GM23338 (cell line): ENCODE data around the gene ZBP1. TPM values are rescaled to one million over a fixed set of nuclear protein-coding genes. Genes with fewer than 3 reads are reported as not detected.

ENCODE experiments used
- ATAC-seq: fragments of 200-7000 bp; cut with Tn5 transposase; 3 replicates; pipeline ENCODE4 v1.9.1; 2020
- DNase-seq: peaks from one replicate; pipeline ENCODE4 v3.0.0-alpha.2; 2015; ENCODE audit warnings: low spot score
- H2AFZ ChIP-seq: fragments of 200-600 bp; sonication (generic); 2 replicates; pipeline ENCODE4 v1.8.0; 2016; ENCODE audit warnings: antibody characterized with exemption, mild to moderate bottlenecking, moderate library complexity
- H3F3A ChIP-seq: fragments of 200-600 bp; sonication (generic); replicated peaks from 2 replicates; pipeline ENCODE4 v1.8.0; 2017; ENCODE audit warnings: antibody characterized with exemption, mixed run types, low read depth
- H3K27ac ChIP-seq: fragments of 200-600 bp; sonication (generic); 2 replicates; pipeline ENCODE4 v1.6.1; 2016; ENCODE audit warnings: low read depth
- H3K27me3 ChIP-seq: fragments of 200-600 bp; sonication (generic); 2 replicates; pipeline ENCODE4 v1.8.0; 2016; ENCODE audit warnings: mild to moderate bottlenecking, mixed run types, moderate library complexity; ENCODE audit not compliant: insufficient read depth
- H3K36me3 ChIP-seq: fragments of 200-600 bp; sonication (generic); 2 replicates; pipeline ENCODE4 v1.8.0; 2016; ENCODE audit warnings: mild to moderate bottlenecking; ENCODE audit not compliant: insufficient read depth
- H3K4me1 ChIP-seq: fragments of 200-600 bp; sonication (generic); 2 replicates; pipeline ENCODE4 v1.8.0; 2016; ENCODE audit warnings: mild to moderate bottlenecking, moderate library complexity; ENCODE audit not compliant: insufficient read depth
- H3K4me2 ChIP-seq: fragments of 200-600 bp; sonication (generic); 2 replicates; pipeline ENCODE4 v1.7.1; 2017; ENCODE audit warnings: mixed run types
- H3K4me3 ChIP-seq: fragments of 200-600 bp; sonication (generic); 2 replicates; pipeline ENCODE4 v1.6.1; 2016; ENCODE audit warnings: mixed run types
- H3K79me2 ChIP-seq: fragments of 200-600 bp; sonication (generic); replicated peaks from 2 replicates; pipeline ENCODE4 v1.8.0; 2017; ENCODE audit warnings: mild to moderate bottlenecking; ENCODE audit not compliant: insufficient read depth
- H3K9me2 ChIP-seq: fragments of 200-600 bp; sonication (generic); 2 replicates; pipeline ENCODE4 v1.8.0; 2017; ENCODE audit not compliant: insufficient read depth
- H4K20me1 ChIP-seq: fragments of 200-600 bp; sonication (generic); replicated peaks from 2 replicates; pipeline ENCODE4 v1.8.0; 2017; ENCODE audit warnings: mild to moderate bottlenecking; ENCODE audit not compliant: insufficient read depth
- H3K27ac Mint-ChIP-seq: 2 replicates; pipeline ENCODE4 v1.8.0; 2020; ENCODE audit warnings: inconsistent platforms, mild to moderate bottlenecking, moderate library complexity, mixed read lengths
- H3K27me3 Mint-ChIP-seq: 3 replicates; pipeline ENCODE4 v1.8.0; 2022; ENCODE audit warnings: low read depth, mild to moderate bottlenecking, moderate library complexity, mixed read lengths, inconsistent platforms; ENCODE audit not compliant: insufficient read depth, poor library complexity
- H3K36me3 Mint-ChIP-seq: 3 replicates; pipeline ENCODE4 v1.8.0; 2021; ENCODE audit warnings: low read depth, mild to moderate bottlenecking, inconsistent platforms, moderate library complexity, mixed read lengths
- H3K4me1 Mint-ChIP-seq: 3 replicates; pipeline ENCODE4 v1.8.0; 2020; ENCODE audit warnings: mild to moderate bottlenecking, inconsistent platforms, mixed read lengths
- H3K4me3 Mint-ChIP-seq: 3 replicates; pipeline ENCODE4 v1.8.0; 2021; ENCODE audit warnings: moderate library complexity, mild to moderate bottlenecking, inconsistent platforms, mixed read lengths
- H3K9me3 Mint-ChIP-seq: 3 replicates; pipeline ENCODE4 v1.8.0; 2020; ENCODE audit warnings: moderate library complexity, mild to moderate bottlenecking, inconsistent platforms, mixed read lengths
- EZH2 ChIP-seq: fragments of 200-600 bp; sonication (generic); IDR thresholded peaks from one replicate; pipeline ENCODE4 v1.8.0; 2017; ENCODE audit warnings: antibody characterized with exemption, mild to moderate bottlenecking, low read depth; ENCODE audit not compliant: unreplicated experiment
- EZH2phosphoT487 ChIP-seq: fragments of 200-600 bp; sonication (generic); IDR thresholded peaks from one replicate; pipeline ENCODE4 v1.8.1; 2018; ENCODE audit warnings: antibody characterized with exemption; ENCODE audit not compliant: unreplicated experiment
- JUNB ChIP-seq: IDR thresholded peaks from one replicate; pipeline ENCODE4 v1.6.1; 2016; ENCODE audit warnings: antibody characterized with exemption; ENCODE audit not compliant: unreplicated experiment
- NANOG ChIP-seq: IDR thresholded peaks from 2 replicates; pipeline ENCODE4 v1.6.1; 2016; ENCODE audit warnings: antibody characterized with exemption, borderline replicate concordance
- POLR2AphosphoS5 ChIP-seq: IDR thresholded peaks from 2 replicates; pipeline ENCODE4 v1.6.1; 2016; ENCODE audit warnings: antibody characterized with exemption, low read depth
- STAT1 ChIP-seq: IDR thresholded peaks from one replicate; pipeline ENCODE4 v1.6.1; 2016; ENCODE audit warnings: antibody characterized with exemption; ENCODE audit not compliant: unreplicated experiment
- ZNF114 ChIP-seq: fragments of 250-450 bp; sonication (Bioruptor Pico); IDR thresholded peaks from 2 replicates; pipeline ENCODE4 v1.5.0; 2020; ENCODE audit warnings: mild to moderate bottlenecking, moderate library complexity
- ZNF331 ChIP-seq: fragments of 250-450 bp; sonication (Bioruptor Pico); IDR thresholded peaks from 2 replicates; pipeline ENCODE4 v1.5.0; 2020; ENCODE audit warnings: low read depth, mild to moderate bottlenecking, moderate library complexity
- polyA plus RNA-seq: library from polyadenylated mRNA; unstranded; fragments of >200 nt; fragmentation: Nextera tagmentation; extraction: Ambion mirVana; gene quantifications from 2 replicates; pipeline ENCODE4 v1.2.1, GENCODE V29; 2016
- total RNA-seq: library from RNA; depleted of rRNA; stranded (reverse); fragments of >200 nt; shearing (Covaris generic); gene quantifications from 2 replicates; pipeline ENCODE4 v1.2.3, GENCODE V29; 2014
- TF ChIP-seq, protein P1 (sequence below): IDR thresholded peaks from 2 replicates; pipeline ENCODE4 v1.6.1; 2016; ENCODE audit warnings: antibody characterized with exemption
- TF ChIP-seq, protein P2 (sequence below), 2 experiments: fragments of 200-600 bp in 1 of 2; sonication (generic) in 1 of 2; conservative IDR thresholded peaks; 2 replicates each; pipeline versions ENCODE4 v1.5.1 to v1.6.1; 2016 to 2017; ENCODE audit warnings: antibody characterized with exemption in 2 of 2, low read depth in 2 of 2, mild to moderate bottlenecking in 2 of 2, moderate library complexity in 1 of 2
- TF ChIP-seq, protein P3 (sequence below): IDR thresholded peaks from one replicate; pipeline ENCODE4 v1.6.1; 2018; ENCODE audit warnings: antibody characterized with exemption; ENCODE audit not compliant: unreplicated experiment
- TF ChIP-seq, protein P4 (sequence below): fragments of 250-450 bp; sonication (Bioruptor Pico); IDR thresholded peaks from 2 replicates; pipeline ENCODE4 v1.5.0; 2020; ENCODE audit warnings: mild to moderate bottlenecking, moderate library complexity

The ZBP1 gene
- total and polyA plus RNA-seq, 2 experiments from 2014 or later: not detected

- DNase-seq (no peak), ATAC-seq (no peak)
- H3K4me2 ChIP-seq: no peak overlapping the region
- no peak overlapping the region for H3K4me3 ChIP-seq
- Mint-ChIP-seq H3K36me3 (no peaks in the 10 kb centered on the region), H3K27ac (no peak overlapping the region), H3K4me1 (peaks cover 11% of the 10 kb centered on the region), H3K9me3 (peaks cover 12% of the 10 kb centered on the region; the same call in 2 of the 3 replicates), H3K4me3 (no peak overlapping the region), H3K27me3 (peaks cover 25% of the 10 kb centered on the region)
- no peaks in the 10 kb centered on the region for H4K20me1 ChIP-seq
- no peak overlapping the region for H2AFZ ChIP-seq
- H3K79me2 ChIP-seq: no peaks in the 10 kb centered on the region
- TF ChIP-seq NANOG (no peak), EZH2 (no peak), STAT1 (no peak), POLR2AphosphoS5 (no peak), ZNF114 (no peak), ZNF331 (CRISPR knock-in tag) (no peak), JUNB (no peak), EZH2phosphoT487 (no peak)
- TF ChIP-seq, protein P1, sequence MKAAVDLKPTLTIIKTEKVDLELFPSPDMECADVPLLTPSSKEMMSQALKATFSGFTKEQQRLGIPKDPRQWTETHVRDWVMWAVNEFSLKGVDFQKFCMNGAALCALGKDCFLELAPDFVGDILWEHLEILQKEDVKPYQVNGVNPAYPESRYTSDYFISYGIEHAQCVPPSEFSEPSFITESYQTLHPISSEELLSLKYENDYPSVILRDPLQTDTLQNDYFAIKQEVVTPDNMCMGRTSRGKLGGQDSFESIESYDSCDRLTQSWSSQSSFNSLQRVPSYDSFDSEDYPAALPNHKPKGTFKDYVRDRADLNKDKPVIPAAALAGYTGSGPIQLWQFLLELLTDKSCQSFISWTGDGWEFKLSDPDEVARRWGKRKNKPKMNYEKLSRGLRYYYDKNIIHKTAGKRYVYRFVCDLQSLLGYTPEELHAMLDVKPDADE: no peak
- TF ChIP-seq, protein P2, sequence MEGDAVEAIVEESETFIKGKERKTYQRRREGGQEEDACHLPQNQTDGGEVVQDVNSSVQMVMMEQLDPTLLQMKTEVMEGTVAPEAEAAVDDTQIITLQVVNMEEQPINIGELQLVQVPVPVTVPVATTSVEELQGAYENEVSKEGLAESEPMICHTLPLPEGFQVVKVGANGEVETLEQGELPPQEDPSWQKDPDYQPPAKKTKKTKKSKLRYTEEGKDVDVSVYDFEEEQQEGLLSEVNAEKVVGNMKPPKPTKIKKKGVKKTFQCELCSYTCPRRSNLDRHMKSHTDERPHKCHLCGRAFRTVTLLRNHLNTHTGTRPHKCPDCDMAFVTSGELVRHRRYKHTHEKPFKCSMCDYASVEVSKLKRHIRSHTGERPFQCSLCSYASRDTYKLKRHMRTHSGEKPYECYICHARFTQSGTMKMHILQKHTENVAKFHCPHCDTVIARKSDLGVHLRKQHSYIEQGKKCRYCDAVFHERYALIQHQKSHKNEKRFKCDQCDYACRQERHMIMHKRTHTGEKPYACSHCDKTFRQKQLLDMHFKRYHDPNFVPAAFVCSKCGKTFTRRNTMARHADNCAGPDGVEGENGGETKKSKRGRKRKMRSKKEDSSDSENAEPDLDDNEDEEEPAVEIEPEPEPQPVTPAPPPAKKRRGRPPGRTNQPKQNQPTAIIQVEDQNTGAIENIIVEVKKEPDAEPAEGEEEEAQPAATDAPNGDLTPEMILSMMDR (conservative IDR thresholded peaks at IDR 0.05; ENCODE audit: low read depth in 2 of 2): no peak
- TF ChIP-seq, protein P3, sequence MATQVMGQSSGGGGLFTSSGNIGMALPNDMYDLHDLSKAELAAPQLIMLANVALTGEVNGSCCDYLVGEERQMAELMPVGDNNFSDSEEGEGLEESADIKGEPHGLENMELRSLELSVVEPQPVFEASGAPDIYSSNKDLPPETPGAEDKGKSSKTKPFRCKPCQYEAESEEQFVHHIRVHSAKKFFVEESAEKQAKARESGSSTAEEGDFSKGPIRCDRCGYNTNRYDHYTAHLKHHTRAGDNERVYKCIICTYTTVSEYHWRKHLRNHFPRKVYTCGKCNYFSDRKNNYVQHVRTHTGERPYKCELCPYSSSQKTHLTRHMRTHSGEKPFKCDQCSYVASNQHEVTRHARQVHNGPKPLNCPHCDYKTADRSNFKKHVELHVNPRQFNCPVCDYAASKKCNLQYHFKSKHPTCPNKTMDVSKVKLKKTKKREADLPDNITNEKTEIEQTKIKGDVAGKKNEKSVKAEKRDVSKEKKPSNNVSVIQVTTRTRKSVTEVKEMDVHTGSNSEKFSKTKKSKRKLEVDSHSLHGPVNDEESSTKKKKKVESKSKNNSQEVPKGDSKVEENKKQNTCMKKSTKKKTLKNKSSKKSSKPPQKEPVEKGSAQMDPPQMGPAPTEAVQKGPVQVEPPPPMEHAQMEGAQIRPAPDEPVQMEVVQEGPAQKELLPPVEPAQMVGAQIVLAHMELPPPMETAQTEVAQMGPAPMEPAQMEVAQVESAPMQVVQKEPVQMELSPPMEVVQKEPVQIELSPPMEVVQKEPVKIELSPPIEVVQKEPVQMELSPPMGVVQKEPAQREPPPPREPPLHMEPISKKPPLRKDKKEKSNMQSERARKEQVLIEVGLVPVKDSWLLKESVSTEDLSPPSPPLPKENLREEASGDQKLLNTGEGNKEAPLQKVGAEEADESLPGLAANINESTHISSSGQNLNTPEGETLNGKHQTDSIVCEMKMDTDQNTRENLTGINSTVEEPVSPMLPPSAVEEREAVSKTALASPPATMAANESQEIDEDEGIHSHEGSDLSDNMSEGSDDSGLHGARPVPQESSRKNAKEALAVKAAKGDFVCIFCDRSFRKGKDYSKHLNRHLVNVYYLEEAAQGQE: no peak
- TF ChIP-seq, protein P4, sequence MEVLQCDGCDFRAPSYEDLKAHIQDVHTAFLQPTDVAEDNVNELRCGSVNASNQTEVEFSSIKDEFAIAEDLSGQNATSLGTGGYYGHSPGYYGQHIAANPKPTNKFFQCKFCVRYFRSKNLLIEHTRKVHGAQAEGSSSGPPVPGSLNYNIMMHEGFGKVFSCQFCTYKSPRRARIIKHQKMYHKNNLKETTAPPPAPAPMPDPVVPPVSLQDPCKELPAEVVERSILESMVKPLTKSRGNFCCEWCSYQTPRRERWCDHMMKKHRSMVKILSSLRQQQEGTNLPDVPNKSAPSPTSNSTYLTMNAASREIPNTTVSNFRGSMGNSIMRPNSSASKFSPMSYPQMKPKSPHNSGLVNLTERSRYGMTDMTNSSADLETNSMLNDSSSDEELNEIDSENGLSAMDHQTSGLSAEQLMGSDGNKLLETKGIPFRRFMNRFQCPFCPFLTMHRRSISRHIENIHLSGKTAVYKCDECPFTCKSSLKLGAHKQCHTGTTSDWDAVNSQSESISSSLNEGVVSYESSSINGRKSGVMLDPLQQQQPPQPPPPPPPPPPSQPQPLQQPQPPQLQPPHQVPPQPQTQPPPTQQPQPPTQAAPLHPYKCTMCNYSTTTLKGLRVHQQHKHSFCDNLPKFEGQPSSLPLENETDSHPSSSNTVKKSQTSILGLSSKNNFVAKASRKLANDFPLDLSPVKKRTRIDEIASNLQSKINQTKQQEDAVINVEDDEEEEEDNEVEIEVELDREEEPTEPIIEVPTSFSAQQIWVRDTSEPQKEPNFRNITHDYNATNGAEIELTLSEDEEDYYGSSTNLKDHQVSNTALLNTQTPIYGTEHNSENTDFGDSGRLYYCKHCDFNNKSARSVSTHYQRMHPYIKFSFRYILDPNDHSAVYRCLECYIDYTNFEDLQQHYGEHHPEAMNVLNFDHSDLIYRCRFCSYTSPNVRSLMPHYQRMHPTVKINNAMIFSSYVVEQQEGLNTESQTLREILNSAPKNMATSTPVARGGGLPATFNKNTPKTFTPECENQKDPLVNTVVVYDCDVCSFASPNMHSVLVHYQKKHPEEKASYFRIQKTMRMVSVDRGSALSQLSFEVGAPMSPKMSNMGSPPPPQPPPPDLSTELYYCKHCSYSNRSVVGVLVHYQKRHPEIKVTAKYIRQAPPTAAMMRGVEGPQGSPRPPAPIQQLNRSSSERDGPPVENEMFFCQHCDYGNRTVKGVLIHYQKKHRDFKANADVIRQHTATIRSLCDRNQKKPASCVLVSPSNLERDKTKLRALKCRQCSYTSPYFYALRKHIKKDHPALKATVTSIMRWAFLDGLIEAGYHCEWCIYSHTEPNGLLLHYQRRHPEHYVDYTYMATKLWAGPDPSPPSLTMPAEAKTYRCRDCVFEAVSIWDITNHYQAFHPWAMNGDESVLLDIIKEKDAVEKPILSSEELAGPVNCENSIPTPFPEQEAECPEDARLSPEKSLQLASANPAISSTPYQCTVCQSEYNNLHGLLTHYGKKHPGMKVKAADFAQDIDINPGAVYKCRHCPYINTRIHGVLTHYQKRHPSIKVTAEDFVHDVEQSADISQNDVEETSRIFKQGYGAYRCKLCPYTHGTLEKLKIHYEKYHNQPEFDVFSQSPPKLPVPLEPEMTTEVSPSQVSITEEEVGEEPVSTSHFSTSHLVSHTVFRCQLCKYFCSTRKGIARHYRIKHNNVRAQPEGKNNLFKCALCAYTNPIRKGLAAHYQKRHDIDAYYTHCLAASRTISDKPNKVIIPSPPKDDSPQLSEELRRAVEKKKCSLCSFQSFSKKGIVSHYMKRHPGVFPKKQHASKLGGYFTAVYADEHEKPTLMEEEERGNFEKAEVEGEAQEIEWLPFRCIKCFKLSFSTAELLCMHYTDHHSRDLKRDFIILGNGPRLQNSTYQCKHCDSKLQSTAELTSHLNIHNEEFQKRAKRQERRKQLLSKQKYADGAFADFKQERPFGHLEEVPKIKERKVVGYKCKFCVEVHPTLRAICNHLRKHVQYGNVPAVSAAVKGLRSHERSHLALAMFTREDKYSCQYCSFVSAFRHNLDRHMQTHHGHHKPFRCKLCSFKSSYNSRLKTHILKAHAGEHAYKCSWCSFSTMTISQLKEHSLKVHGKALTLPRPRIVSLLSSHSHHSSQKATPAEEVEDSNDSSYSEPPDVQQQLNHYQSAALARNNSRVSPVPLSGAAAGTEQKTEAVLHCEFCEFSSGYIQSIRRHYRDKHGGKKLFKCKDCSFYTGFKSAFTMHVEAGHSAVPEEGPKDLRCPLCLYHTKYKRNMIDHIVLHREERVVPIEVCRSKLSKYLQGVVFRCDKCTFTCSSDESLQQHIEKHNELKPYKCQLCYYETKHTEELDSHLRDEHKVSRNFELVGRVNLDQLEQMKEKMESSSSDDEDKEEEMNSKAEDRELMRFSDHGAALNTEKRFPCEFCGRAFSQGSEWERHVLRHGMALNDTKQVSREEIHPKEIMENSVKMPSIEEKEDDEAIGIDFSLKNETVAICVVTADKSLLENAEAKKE (CRISPR knock-in tag): no peak
- H3F3A ChIP-seq: no peaks in the 10 kb centered on the region
- H3K9me2 ChIP-seq: no peaks in the 10 kb centered on the region
- H3K4me1 ChIP-seq: no peaks in the 10 kb centered on the region
- H3K27me3 ChIP-seq: no peaks in the 10 kb centered on the region
- H3K36me3 ChIP-seq: no peaks in the 10 kb centered on the region
- no peak overlapping the region for H3K27ac ChIP-seq
Measured at GRCh38 chr20:57584768-57585461, 35.3 kb downstream of the ZBP1 start.
